Keratinocyte (primary cell): ENCODE results near the gene SEC61A1.

Experiments
- EZH2 ChIP-seq: IDR thresholded peaks from one replicate; pipeline ENCODE4 v1.6.1; 2012; ENCODE audit warnings: inconsistent platforms, mild to moderate bottlenecking, low read length, moderate library complexity
- TF ChIP-seq, protein P1 (sequence below), 3 experiments: IDR thresholded peaks in 1 of 3; conservative IDR thresholded peaks in 1 of 3; optimal IDR thresholded peaks in 1 of 3; 2 replicates in 2 of 3; 3 replicates in 1 of 3; pipeline versions ENCODE3 to v1.5.1; 2011; ENCODE audit warnings: low read length in 3 of 3, mild to moderate bottlenecking in 3 of 3, moderate library complexity in 2 of 3, control low read depth in 1 of 3, inconsistent platforms in 1 of 3; ENCODE audit not compliant: insufficient read depth in 2 of 3; ENCODE audit errors: extremely low read depth in 1 of 3

DNA sequence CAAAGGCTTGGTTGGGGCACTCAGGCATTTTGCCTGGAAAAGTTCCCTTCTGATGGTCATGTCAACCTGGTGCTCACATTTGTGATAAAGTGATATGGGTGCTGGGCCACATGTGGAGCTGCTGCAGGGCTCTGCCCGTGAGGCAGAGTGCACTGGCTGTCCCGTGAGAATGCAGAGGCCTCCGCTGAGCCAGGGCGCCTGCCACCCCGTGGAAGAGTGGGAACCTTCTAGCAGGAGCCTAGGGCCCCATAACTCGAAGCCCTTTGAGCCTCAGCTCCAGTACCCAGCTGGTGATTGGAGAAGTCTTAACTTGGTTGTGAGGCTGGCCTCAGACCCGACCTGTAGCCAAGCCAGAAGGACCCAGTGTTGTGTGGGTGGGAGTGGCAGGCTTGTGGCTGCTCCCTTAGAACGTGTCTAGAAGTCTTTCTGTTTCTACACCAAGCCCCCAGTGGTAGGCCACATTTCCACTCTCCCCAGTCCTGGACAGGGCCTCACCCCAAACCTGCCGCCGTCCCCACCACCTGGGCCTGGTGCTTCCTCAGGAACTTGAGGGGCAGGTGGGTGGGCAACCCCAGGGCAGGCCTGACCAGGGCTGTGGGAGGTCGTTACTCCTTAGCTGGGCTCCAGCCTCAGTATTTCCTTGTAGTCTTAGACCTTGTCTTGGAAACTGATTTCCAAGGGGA, 19.7 kb downstream of the SEC61A1 start:
- TF ChIP-seq, protein P1, sequence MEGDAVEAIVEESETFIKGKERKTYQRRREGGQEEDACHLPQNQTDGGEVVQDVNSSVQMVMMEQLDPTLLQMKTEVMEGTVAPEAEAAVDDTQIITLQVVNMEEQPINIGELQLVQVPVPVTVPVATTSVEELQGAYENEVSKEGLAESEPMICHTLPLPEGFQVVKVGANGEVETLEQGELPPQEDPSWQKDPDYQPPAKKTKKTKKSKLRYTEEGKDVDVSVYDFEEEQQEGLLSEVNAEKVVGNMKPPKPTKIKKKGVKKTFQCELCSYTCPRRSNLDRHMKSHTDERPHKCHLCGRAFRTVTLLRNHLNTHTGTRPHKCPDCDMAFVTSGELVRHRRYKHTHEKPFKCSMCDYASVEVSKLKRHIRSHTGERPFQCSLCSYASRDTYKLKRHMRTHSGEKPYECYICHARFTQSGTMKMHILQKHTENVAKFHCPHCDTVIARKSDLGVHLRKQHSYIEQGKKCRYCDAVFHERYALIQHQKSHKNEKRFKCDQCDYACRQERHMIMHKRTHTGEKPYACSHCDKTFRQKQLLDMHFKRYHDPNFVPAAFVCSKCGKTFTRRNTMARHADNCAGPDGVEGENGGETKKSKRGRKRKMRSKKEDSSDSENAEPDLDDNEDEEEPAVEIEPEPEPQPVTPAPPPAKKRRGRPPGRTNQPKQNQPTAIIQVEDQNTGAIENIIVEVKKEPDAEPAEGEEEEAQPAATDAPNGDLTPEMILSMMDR (optimal IDR thresholded peaks at IDR 0.05 in 1 of 3, IDR thresholded peaks at IDR 0.05 in 1 of 3, conservative IDR thresholded peaks at IDR 0.05 in 1 of 3; ENCODE audit: extremely low read depth in 1 of 3, insufficient read depth in 2 of 3, low read length in 3 of 3): no peak
- TF ChIP-seq EZH2: no peak
